ENCODE data around the gene FSTL5.

GRCh38 chr4:162011089-162011488 is 152.7 kb downstream of the FSTL5 start:
- no peak for TF ChIP-seq YY1 (IDR thresholded peaks at IDR 0.05; ENCODE audit: insufficient read depth, insufficient read length)
- TF ChIP-seq ZNF274 (IDR thresholded peaks at IDR 0.05; ENCODE audit: low read depth, low read length) = no peak
- no peak for TF ChIP-seq SUZ12 (IDR thresholded peaks at IDR 0.05; ENCODE audit: extremely low read depth, insufficient read depth, insufficient read length)
